CD4-positive, alpha-beta memory T cell (primary cell): ENCODE data around the gene PLEKHO2. TPM values are rescaled to one million over a fixed set of nuclear protein-coding genes. Genes with fewer than 3 reads are reported as not detected.

Source experiments
- CTCF ChIA-PET: fragments of 350-600 bp; sonication (Branson Sonifier 250); formaldehyde crosslinking; loops from one replicate; lab custom pipeline; 2021; ENCODE audit warnings: inconsistent platforms; ENCODE audit not compliant: partially characterized antibody; lab: Charles Lee
- POLR2A ChIA-PET: fragments of 350-600 bp; sonication (Branson Sonifier 250); formaldehyde crosslinking; loops from one replicate; lab custom pipeline; 2021; ENCODE audit not compliant: partially characterized antibody; lab: Charles Lee
- DNase-seq, 5 donors: peaks; one replicate each; pipeline versions ENCODE4 v3.0.0 to v3.0.0-alpha.2; 2020 to 2022; ENCODE audit warnings: mixed read lengths in 1 of 5
- H3K27ac ChIP-seq: one replicate; pipeline ENCODE4 v1.7.0; 2013; ENCODE audit warnings: low read depth, low read length
- H3K27me3 ChIP-seq: 2 replicates; pipeline ENCODE4 v1.7.0; 2013; ENCODE audit warnings: mild to moderate bottlenecking, low read length, moderate library complexity; ENCODE audit not compliant: insufficient read depth
- H3K36me3 ChIP-seq: 2 replicates; pipeline ENCODE4 v1.7.0; 2013; ENCODE audit warnings: mild to moderate bottlenecking, low read length, moderate library complexity; ENCODE audit not compliant: insufficient read depth
- H3K4me1 ChIP-seq: 2 replicates; pipeline ENCODE4 v1.7.0; 2013; ENCODE audit warnings: mild to moderate bottlenecking, low read length, moderate library complexity; ENCODE audit not compliant: insufficient read depth
- H3K4me3 ChIP-seq, 2 donors: one replicate each; pipeline ENCODE4 v1.7.0; 2013; ENCODE audit warnings: low read length in 2 of 2, mild to moderate bottlenecking in 1 of 2
- H3K9me3 ChIP-seq, 2 donors: one replicate each; pipeline ENCODE4 v1.7.0; 2013; ENCODE audit warnings: low read length in 2 of 2, control low read depth in 1 of 2; ENCODE audit not compliant: control insufficient read depth in 1 of 2
- H3K27ac Mint-ChIP-seq, 7 donors: one replicate each; pipeline ENCODE4 v1.8.0; 2020 to 2021; ENCODE audit warnings: mixed read lengths in 7 of 7, mild to moderate bottlenecking in 6 of 7, inconsistent platforms in 3 of 7, moderate library complexity in 3 of 7
- H3K27me3 Mint-ChIP-seq, 2 donors: one replicate each; pipeline ENCODE4 v1.8.0; 2020 to 2021; ENCODE audit warnings: mixed read lengths in 2 of 2
- H3K36me3 Mint-ChIP-seq, 2 donors: one replicate each; pipeline ENCODE4 v1.8.0; 2020 to 2021; ENCODE audit warnings: mixed read lengths in 2 of 2, inconsistent platforms in 1 of 2, mild to moderate bottlenecking in 1 of 2
- H3K4me1 Mint-ChIP-seq, 4 donors: one replicate each; pipeline ENCODE4 v1.8.0; 2020 to 2021; ENCODE audit warnings: mixed read lengths in 4 of 4, mild to moderate bottlenecking in 1 of 4
- H3K4me3 Mint-ChIP-seq, 8 donors: one replicate each; pipeline ENCODE4 v1.8.0; 2020 to 2021; ENCODE audit warnings: mixed read lengths in 8 of 8, mild to moderate bottlenecking in 7 of 8, moderate library complexity in 6 of 8, inconsistent platforms in 3 of 8
- H3K9me3 Mint-ChIP-seq, 8 donors: one replicate each; pipeline ENCODE4 v1.8.0; 2020 to 2021; ENCODE audit warnings: mixed read lengths in 8 of 8, mild to moderate bottlenecking in 5 of 8, inconsistent platforms in 3 of 8, moderate library complexity in 1 of 8
- intact Hi-C: fragments of 100-400 bp; cut with micrococcal nuclease; formaldehyde crosslinking; loops from one replicate; pipeline ENCODE4 v1.15.1; 2023
- polyA plus RNA-seq, 2 donors: library from polyadenylated mRNA; unstranded; fragments of 300-500 nt; fragmentation: Illumina TruSeq; gene quantifications; one replicate each; pipeline ENCODE4 v1.2.3, GENCODE V29; 2021
- total RNA-seq, 2 experiments: library from RNA; stranded (reverse); gene quantifications; one replicate each; pipeline ENCODE4 v1.2.3, GENCODE V29; 2021

The PLEKHO2 gene
- total and polyA plus RNA-seq, 4 experiments from 2014 or later: 10.6 to 29.1 (median 23.4) TPM

GRCh38 chr15:64883100-64883581 is 41.4 kb downstream of the PLEKHO2 start:
- Mint-ChIP-seq H3K9me3 (no peaks in the 10 kb centered on the region), H3K36me3 (no peaks in the 10 kb centered on the region), H3K4me1 (peaks cover 23 to 32% (median 27%) of the 10 kb centered on the region in 4 donors), H3K27ac (peak overlapping the region; percentile 62 to 92 (median 89)), H3K27me3 (no peaks in the 10 kb centered on the region), H3K4me3 (peak overlapping the region in 7 of 8 donors; percentile 33 to 77 (median 57))
- H3K4me3 ChIP-seq: no peak overlapping the region
- ChIA-PET POLR2A (interaction anchor here (1.2 to 10.0 kb wide), 7 partner anchors 9 to 57 kb away, joined by 3 to 188 read pairs (median 4); partner anchors contain the start of gene PIF1), CTCF (interaction anchor here (0.7 to 7.2 kb wide), 5 partner anchors 11 to 942 kb away, joined by 3 to 40 read pairs (median 4); no protein-coding TSS in a partner anchor)
- H3K9me3 ChIP-seq: no peaks in the 10 kb centered on the region
- H3K4me1 ChIP-seq: peaks cover 32% of the 10 kb centered on the region
- peak overlapping the region; percentile 43 for H3K27ac ChIP-seq
- no peaks in the 10 kb centered on the region for H3K36me3 ChIP-seq
- intact Hi-C loops: loop anchor here (1.0 kb wide), 1 partner anchor 10 kb away; no protein-coding TSS in a partner anchor
- H3K27me3 ChIP-seq: no peaks in the 10 kb centered on the region
- peak; percentile 20 to 55 (median 23) for DNase-seq

- CTCF ChIA-PET: interaction anchor here (1.0 to 7.2 kb wide), 3 partner anchors 10 to 48 kb away, joined by 3 to 40 read pairs (median 8); no protein-coding TSS in a partner anchor
- Histone ChIP-seq H3K27ac (peak overlapping the region; percentile 43), H3K27me3 (no peaks in the 10 kb centered on the region), H3K36me3 (no peaks in the 10 kb centered on the region), H3K4me1 (peaks cover 31% of the 10 kb centered on the region), H3K4me3 (no peak overlapping the region), H3K9me3 (no peaks in the 10 kb centered on the region)
- intact Hi-C loops: loop anchor here (1.0 kb wide), 1 partner anchor 9 kb away; no protein-coding TSS in a partner anchor
- DNase-seq: peak; percentile 63 to 88 (median 63)
- no peaks in the 10 kb centered on the region for H3K36me3 Mint-ChIP-seq
- H3K9me3 Mint-ChIP-seq: no peaks in the 10 kb centered on the region
- H3K27ac Mint-ChIP-seq: peak overlapping the region; percentile 62 to 92 (median 89)
- H3K27me3 Mint-ChIP-seq: no peaks in the 10 kb centered on the region
- H3K4me3 Mint-ChIP-seq: peak overlapping the region in 6 of 8 donors; percentile 33 to 77 (median 42)
- peaks cover 23 to 28% (median 25%) of the 10 kb centered on the region in 4 donors for H3K4me1 Mint-ChIP-seq
- POLR2A ChIA-PET: interaction anchor here (1.0 to 10.0 kb wide), 7 partner anchors 10 to 58 kb away, joined by 3 to 188 read pairs (median 4); partner anchors contain the start of gene PIF1
Observed at GRCh38 chr15:64883997-64884511, 42.3 kb downstream of the PLEKHO2 start.

- no peaks in the 10 kb centered on the region for H3K9me3 ChIP-seq
- Mint-ChIP-seq H3K27ac (peak overlapping the region in 3 of 7 donors; percentile 14 to 90 (median 89)), H3K36me3 (no peaks in the 10 kb centered on the region), H3K27me3 (no peaks in the 10 kb centered on the region), H3K9me3 (no peaks in the 10 kb centered on the region), H3K4me1 (peaks cover 23 to 28% (median 25%) of the 10 kb centered on the region in 4 donors), H3K4me3 (no peak overlapping the region)
- H3K4me1 ChIP-seq: peaks cover 31% of the 10 kb centered on the region
- H3K36me3 ChIP-seq: no peaks in the 10 kb centered on the region
- POLR2A ChIA-PET: interaction anchor here (1.0 to 10.0 kb wide), 5 partner anchors 9 to 59 kb away, joined by 3 to 188 read pairs (median 4); partner anchors contain the start of gene PIF1
- CTCF ChIA-PET: interaction anchor here (7.2 kb wide), 1 partner anchor 10 kb away, joined by 40 read pairs; no protein-coding TSS in a partner anchor
- H3K4me3 ChIP-seq: no peak overlapping the region
- intact Hi-C loops: no loop called here
- H3K27me3 ChIP-seq: no peaks in the 10 kb centered on the region
- no peak overlapping the region for H3K27ac ChIP-seq
- no peak for DNase-seq
Observed at GRCh38 chr15:64884679-64885078, 43.0 kb downstream of the PLEKHO2 start.

GRCh38 chr15:64888336-64888735 is 46.6 kb downstream of the PLEKHO2 start:
- intact Hi-C loops: no loop called here
- POLR2A ChIA-PET: interaction anchor here (0.6 to 1.1 kb wide), 2 partner anchors 11 to 215 kb away, joined by 3 read pairs; no protein-coding TSS in a partner anchor
- Histone ChIP-seq H3K9me3 (no peaks in the 10 kb centered on the region), H3K4me3 (no peak overlapping the region), H3K27me3 (no peaks in the 10 kb centered on the region), H3K4me1 (peaks cover 39% of the 10 kb centered on the region), H3K36me3 (no peaks in the 10 kb centered on the region), H3K27ac (no peak overlapping the region)
- H3K4me1 Mint-ChIP-seq: peaks cover 34 to 39% (median 36%) of the 10 kb centered on the region in 4 donors
- no peak for DNase-seq
- H3K36me3 Mint-ChIP-seq: no peaks in the 10 kb centered on the region
- CTCF ChIA-PET: interaction anchor here (1.0 to 11.3 kb wide), 5 partner anchors 17 to 160 kb away, joined by 3 to 162 read pairs (median 6); partner anchors contain the start of gene PLEKHO2
- H3K27ac Mint-ChIP-seq: no peak overlapping the region
- H3K4me3 Mint-ChIP-seq: no peak overlapping the region
- no peaks in the 10 kb centered on the region for H3K27me3 Mint-ChIP-seq
- H3K9me3 Mint-ChIP-seq: no peaks in the 10 kb centered on the region

GRCh38 chr15:64891561-64891960 is 49.8 kb downstream of the PLEKHO2 start:
- peaks cover 58% of the 10 kb centered on the region for H3K4me1 ChIP-seq
- H3K9me3 ChIP-seq: no peaks in the 10 kb centered on the region
- Mint-ChIP-seq H3K4me3 (peak overlapping the region in 4 of 8 donors; percentile 31 to 93 (median 86)), H3K27ac (peak overlapping the region; percentile 95 to 99 (median 98)), H3K9me3 (no peaks in the 10 kb centered on the region), H3K36me3 (no peaks in the 10 kb centered on the region), H3K27me3 (no peaks in the 10 kb centered on the region), H3K4me1 (peaks cover 45 to 59% (median 52%) of the 10 kb centered on the region in 4 donors)
- H3K4me3 ChIP-seq: peak overlapping the region in 1 of 2 donors; percentile 27
- peak overlapping the region; percentile 89 for H3K27ac ChIP-seq
- intact Hi-C loops: loop anchor here (5.0 kb wide), 1 partner anchor 459 kb away; no protein-coding TSS in a partner anchor
- no peaks in the 10 kb centered on the region for H3K36me3 ChIP-seq
- no peak for DNase-seq
- H3K27me3 ChIP-seq: no peaks in the 10 kb centered on the region
- CTCF ChIA-PET: interaction anchor here (11.3 kb wide), 1 partner anchor 54 kb away, joined by 162 read pairs; the partner anchor contains the start of gene PLEKHO2
- POLR2A ChIA-PET: interaction anchor here (0.6 to 4.7 kb wide), 6 partner anchors 10 to 225 kb away, joined by 3 to 331 read pairs (median 59); partner anchors contain the start of genes PIF1 and PLEKHO2

- intact Hi-C loops: loop anchor here (1.0 to 5.0 kb wide), 2 partner anchors 10 to 461 kb away; no protein-coding TSS in a partner anchor
- Histone ChIP-seq H3K36me3 (no peaks in the 10 kb centered on the region), H3K9me3 (no peaks in the 10 kb centered on the region), H3K4me3 (peak overlapping the region; percentile 18 to 59), H3K27me3 (no peaks in the 10 kb centered on the region), H3K27ac (peak overlapping the region; percentile 89), H3K4me1 (peaks cover 72% of the 10 kb centered on the region)
- no peaks in the 10 kb centered on the region for H3K27me3 Mint-ChIP-seq
- H3K9me3 Mint-ChIP-seq: no peaks in the 10 kb centered on the region
- H3K36me3 Mint-ChIP-seq: no peaks in the 10 kb centered on the region
- peak overlapping the region; percentile 95 to 99 (median 98) for H3K27ac Mint-ChIP-seq
- DNase-seq: peak in 1 of 5 donors; percentile 70
- H3K4me3 Mint-ChIP-seq: peak overlapping the region; percentile 84 to 93 (median 86)
- POLR2A ChIA-PET: interaction anchor here (0.6 to 4.7 kb wide), 25 partner anchors 12 to 1175 kb away, joined by 3 to 331 read pairs (median 10); partner anchors contain the start of genes ANKDD1A, CIAO2A, CLPX and CSNK1G1
- CTCF ChIA-PET: interaction anchor here (1.1 to 11.3 kb wide), 8 partner anchors 11 to 405 kb away, joined by 3 to 162 read pairs (median 18); partner anchors contain the start of genes PIF1 and PLEKHO2
- peaks cover 51 to 69% (median 60%) of the 10 kb centered on the region in 4 donors for H3K4me1 Mint-ChIP-seq
Observed at GRCh38 chr15:64892847-64893403, 51.2 kb downstream of the PLEKHO2 start.
